CD8-positive, alpha-beta memory T cell (primary cell): ENCODE measurements around the gene ITGAE. TPM values are rescaled to one million over a fixed set of nuclear protein-coding genes. Genes with fewer than 3 reads are reported as not detected.

Source experiments
- CTCF ChIA-PET: fragments of 350-600 bp; sonication (Branson Sonifier 250); formaldehyde crosslinking; loops from one replicate; lab custom pipeline; 2021; ENCODE audit warnings: antibody characterized with exemption; lab: Charles Lee
- POLR2A ChIA-PET: fragments of 350-600 bp; sonication (Branson Sonifier 250); formaldehyde crosslinking; loops from one replicate; lab custom pipeline; 2021; ENCODE audit warnings: antibody characterized with exemption; lab: Charles Lee
- DNase-seq, 5 donors: peaks; one replicate each; pipeline versions ENCODE4 v3.0.0 to v3.0.0-alpha.2; 2020 to 2022; ENCODE audit warnings: mixed read lengths in 1 of 5
- H3K27ac ChIP-seq: one replicate; pipeline ENCODE4 v1.7.0; 2013; ENCODE audit warnings: low read depth, mild to moderate bottlenecking, low read length, moderate library complexity
- H3K27me3 ChIP-seq: 2 replicates; pipeline ENCODE4 v1.7.0; 2013; ENCODE audit warnings: low read length, mild to moderate bottlenecking; ENCODE audit not compliant: insufficient read depth, poor library complexity, severe bottlenecking
- H3K36me3 ChIP-seq: 2 replicates; pipeline ENCODE4 v1.7.0; 2013; ENCODE audit warnings: mild to moderate bottlenecking, low read length, moderate library complexity; ENCODE audit not compliant: insufficient read depth
- H3K4me1 ChIP-seq: 2 replicates; pipeline ENCODE4 v1.7.0; 2013; ENCODE audit warnings: mild to moderate bottlenecking, low read length, moderate library complexity; ENCODE audit not compliant: insufficient read depth
- H3K4me3 ChIP-seq: 2 replicates; pipeline ENCODE4 v1.7.0; 2013; ENCODE audit warnings: mild to moderate bottlenecking, low read length
- H3K9me3 ChIP-seq: 2 replicates; pipeline ENCODE4 v1.7.0; 2013; ENCODE audit warnings: mild to moderate bottlenecking, low read length
- H3K27ac Mint-ChIP-seq, 8 donors: one replicate each; pipeline ENCODE4 v1.8.0; 2020 to 2021; ENCODE audit warnings: mixed read lengths in 8 of 8, mild to moderate bottlenecking in 6 of 8, inconsistent platforms in 3 of 8, moderate library complexity in 3 of 8
- H3K27me3 Mint-ChIP-seq, 2 donors: one replicate each; pipeline ENCODE4 v1.8.0; 2020 to 2021; ENCODE audit warnings: mixed read lengths in 2 of 2, mild to moderate bottlenecking in 1 of 2, moderate library complexity in 1 of 2
- H3K36me3 Mint-ChIP-seq, 3 donors: one replicate each; pipeline ENCODE4 v1.8.0; 2020 to 2021; ENCODE audit warnings: mixed read lengths in 3 of 3, inconsistent platforms in 1 of 3, mild to moderate bottlenecking in 1 of 3
- H3K4me1 Mint-ChIP-seq, 3 donors: one replicate each; pipeline ENCODE4 v1.8.0; 2020 to 2021; ENCODE audit warnings: mixed read lengths in 3 of 3, inconsistent platforms in 1 of 3, mild to moderate bottlenecking in 1 of 3
- H3K4me3 Mint-ChIP-seq, 7 donors: one replicate each; pipeline ENCODE4 v1.8.0; 2020 to 2021; ENCODE audit warnings: mixed read lengths in 7 of 7, mild to moderate bottlenecking in 6 of 7, moderate library complexity in 4 of 7, inconsistent platforms in 2 of 7
- H3K9me3 Mint-ChIP-seq, 5 donors: one replicate each; pipeline ENCODE4 v1.8.0; 2020 to 2022; ENCODE audit warnings: mixed read lengths in 5 of 5, mild to moderate bottlenecking in 3 of 5, moderate library complexity in 2 of 5, inconsistent platforms in 1 of 5
- polyA plus RNA-seq: library from polyadenylated mRNA; unstranded; fragments of 300-500 nt; fragmentation: Illumina TruSeq; gene quantifications from one replicate; pipeline ENCODE4 v1.2.3, GENCODE V29; 2021
- total RNA-seq, 2 experiments: library from RNA; stranded (reverse); gene quantifications; one replicate each; pipeline ENCODE4 v1.2.3, GENCODE V29; 2021

The ITGAE gene
- total and polyA plus RNA-seq, 3 experiments from 2014 or later, result 46.6 to 66.6 (median 47.3) TPM

GRCh38 chr17:3751836-3752235 lies 49.2 kb downstream of the ITGAE start:
- no peak overlapping the region for H3K27ac ChIP-seq
- DNase-seq, result no peak
- no peaks in the 10 kb centered on the region for H3K9me3 ChIP-seq
- Mint-ChIP-seq H3K27ac (peak overlapping the region in 2 of 8 donors; percentile 22 to 83), H3K4me3 (no peak overlapping the region), H3K27me3 (peaks cover 0 to 1% of the 10 kb centered on the region in 2 donors), H3K9me3 (no peaks in the 10 kb centered on the region), H3K36me3 (peaks cover 0 to 27% (median 0%) of the 10 kb centered on the region in 3 donors), H3K4me1 (peaks cover 29 to 53% (median 32%) of the 10 kb centered on the region in 3 donors)
- CTCF ChIA-PET, result interaction anchor here (1.6 to 9.8 kb wide), 2 partner anchors 14 to 76 kb away, joined by 3 to 85 read pairs; no protein-coding TSS in a partner anchor
- no peak overlapping the region for H3K4me3 ChIP-seq
- peaks cover 35% of the 10 kb centered on the region for H3K4me1 ChIP-seq
- no peaks in the 10 kb centered on the region for H3K27me3 ChIP-seq
- POLR2A ChIA-PET, result interaction anchor here (0.7 kb wide), 1 partner anchor 74 kb away, joined by 4 read pairs; no protein-coding TSS in a partner anchor
- no peaks in the 10 kb centered on the region for H3K36me3 ChIP-seq

- Histone ChIP-seq H3K27me3 (no peaks in the 10 kb centered on the region), H3K4me1 (peaks cover 35% of the 10 kb centered on the region), H3K4me3 (no peak overlapping the region), H3K27ac (no peak overlapping the region), H3K9me3 (no peaks in the 10 kb centered on the region), H3K36me3 (no peaks in the 10 kb centered on the region)
- Mint-ChIP-seq H3K4me3 (peak overlapping the region; percentile 43 to 87 (median 82)), H3K36me3 (peaks cover 0 to 29% (median 0%) of the 10 kb centered on the region in 3 donors), H3K4me1 (peaks cover 29 to 53% (median 32%) of the 10 kb centered on the region in 3 donors), H3K27me3 (peaks cover 0 to 1% of the 10 kb centered on the region in 2 donors), H3K27ac (peak overlapping the region; percentile 72 to 98 (median 92)), H3K9me3 (no peaks in the 10 kb centered on the region)
- ChIA-PET POLR2A (interaction anchor here (0.9 to 1.3 kb wide), 2 partner anchors 10 to 19 kb away, joined by 3 to 5 read pairs; no protein-coding TSS in a partner anchor), CTCF (interaction anchor here (1.0 to 9.8 kb wide), 4 partner anchors 13 to 95 kb away, joined by 3 to 85 read pairs (median 5); partner anchors contain the start of gene NCBP3)
- peak in 4 of 5 donors; percentile 38 to 76 (median 58) for DNase-seq
Observed at GRCh38 chr17:3750926-3751325, 50.1 kb downstream of the ITGAE start.

DNA sequence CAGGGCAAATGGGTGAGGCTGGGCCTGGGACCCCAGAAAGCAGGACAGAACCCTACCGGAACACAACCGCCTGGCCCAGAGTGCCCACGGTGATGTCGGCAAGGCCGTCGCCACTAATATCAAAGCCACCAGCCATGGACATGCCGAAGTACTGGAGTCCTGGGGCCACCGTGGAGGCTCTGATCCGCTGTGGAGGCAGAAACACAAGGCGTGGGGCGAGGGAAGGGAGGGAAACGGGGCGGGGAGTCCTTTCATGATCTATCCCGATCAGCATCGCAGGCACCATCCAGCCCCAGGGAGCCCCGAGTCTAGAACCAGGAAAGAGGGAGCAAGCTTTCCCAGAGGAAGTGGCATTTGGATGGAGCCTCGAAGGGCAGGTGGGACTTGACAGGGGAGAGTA lies 50.7 kb downstream of the ITGAE start:
- H3K27ac ChIP-seq, result no peak overlapping the region
- ChIA-PET POLR2A (interaction anchor here (0.9 to 1.3 kb wide), 2 partner anchors 10 to 20 kb away, joined by 3 to 5 read pairs; no protein-coding TSS in a partner anchor), CTCF (interaction anchor here (1.0 to 9.8 kb wide), 4 partner anchors 13 to 96 kb away, joined by 3 to 85 read pairs (median 6); partner anchors contain the start of gene NCBP3)
- peaks cover 29% of the 10 kb centered on the region for H3K4me1 ChIP-seq
- no peak for DNase-seq
- no peaks in the 10 kb centered on the region for H3K9me3 ChIP-seq
- Mint-ChIP-seq H3K27ac (peak overlapping the region; percentile 70 to 98 (median 92)), H3K27me3 (peaks cover 0 to 1% of the 10 kb centered on the region in 2 donors), H3K9me3 (no peaks in the 10 kb centered on the region), H3K36me3 (peaks cover 0 to 28% (median 0%) of the 10 kb centered on the region in 3 donors), H3K4me3 (peak overlapping the region in 5 of 7 donors; percentile 82 to 87 (median 83)), H3K4me1 (peaks cover 29 to 47% (median 29%) of the 10 kb centered on the region in 3 donors)
- H3K27me3 ChIP-seq, result no peaks in the 10 kb centered on the region
- no peak overlapping the region for H3K4me3 ChIP-seq
- H3K36me3 ChIP-seq, result no peaks in the 10 kb centered on the region

- H3K27me3 ChIP-seq, result no peaks in the 10 kb centered on the region
- Mint-ChIP-seq H3K9me3 (no peaks in the 10 kb centered on the region), H3K27me3 (peaks cover 0 to 1% of the 10 kb centered on the region in 2 donors), H3K36me3 (peaks cover 0 to 34% (median 0%) of the 10 kb centered on the region in 3 donors), H3K27ac (peak overlapping the region in 3 of 8 donors; percentile 73 to 83 (median 83)), H3K4me3 (peak overlapping the region in 1 of 7 donors; percentile 57), H3K4me1 (peaks cover 27 to 38% (median 29%) of the 10 kb centered on the region in 3 donors)
- ChIA-PET POLR2A (no interaction called here), CTCF (interaction anchor here (9.8 kb wide), 1 partner anchor 11 kb away, joined by 85 read pairs; no protein-coding TSS in a partner anchor)
- no peaks in the 10 kb centered on the region for H3K9me3 ChIP-seq
- H3K4me3 ChIP-seq, result no peak overlapping the region
- H3K36me3 ChIP-seq, result no peaks in the 10 kb centered on the region
- H3K4me1 ChIP-seq, result peaks cover 26% of the 10 kb centered on the region
- H3K27ac ChIP-seq, result no peak overlapping the region
- DNase-seq, result no peak
Observed at GRCh38 chr17:3748576-3748975, 52.4 kb downstream of the ITGAE start.

DNA sequence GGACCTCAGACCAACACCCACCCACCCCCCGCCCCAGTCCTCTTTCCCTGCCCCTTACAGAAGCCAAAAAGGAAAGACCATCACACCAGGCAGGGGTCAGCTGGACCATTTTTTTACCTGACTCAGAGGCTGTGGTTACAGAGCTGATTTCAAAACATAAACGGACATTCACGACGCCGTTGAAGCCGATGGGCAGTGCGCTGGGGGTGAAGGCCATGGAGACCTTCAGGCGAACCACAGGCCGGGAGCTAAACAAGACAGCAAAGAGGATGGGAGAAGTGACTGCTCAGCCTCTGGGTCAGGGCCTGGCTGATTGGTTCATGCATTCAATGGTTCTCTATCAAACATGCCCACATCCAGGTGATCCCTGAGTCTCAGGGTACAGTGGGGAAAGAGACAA lies 53.2 kb downstream of the ITGAE start:
- ChIA-PET CTCF (interaction anchor here (2.3 kb wide), 1 partner anchor 10 kb away, joined by 15 read pairs; no protein-coding TSS in a partner anchor), POLR2A (interaction anchor here (0.5 to 1.2 kb wide), 3 partner anchors 9 to 644 kb away, joined by 4 to 5 read pairs (median 4); no protein-coding TSS in a partner anchor)
- no peak for DNase-seq
- Mint-ChIP-seq H3K4me1 (peaks cover 22 to 36% (median 24%) of the 10 kb centered on the region in 3 donors), H3K36me3 (peaks cover 0 to 37% (median 3%) of the 10 kb centered on the region in 3 donors), H3K4me3 (no peak overlapping the region), H3K27me3 (peaks cover 0 to 1% of the 10 kb centered on the region in 2 donors), H3K27ac (peak overlapping the region in 3 of 8 donors; percentile 49 to 87 (median 83)), H3K9me3 (peaks cover 0 to 3% (median 0%) of the 10 kb centered on the region in 5 donors)
- no peak overlapping the region for H3K27ac ChIP-seq
- H3K4me1 ChIP-seq, result peaks cover 26% of the 10 kb centered on the region
- H3K36me3 ChIP-seq, result no peaks in the 10 kb centered on the region
- H3K27me3 ChIP-seq, result no peaks in the 10 kb centered on the region
- no peaks in the 10 kb centered on the region for H3K9me3 ChIP-seq
- H3K4me3 ChIP-seq, result no peak overlapping the region

GRCh38 chr17:3745071-3745470 lies 55.9 kb downstream of the ITGAE start:
- ChIA-PET CTCF (no interaction called here), POLR2A (no interaction called here)
- Mint-ChIP-seq H3K4me3 (no peak overlapping the region), H3K27me3 (peaks cover 0 to 1% of the 10 kb centered on the region in 2 donors), H3K4me1 (peaks cover 19 to 31% (median 22%) of the 10 kb centered on the region in 3 donors), H3K27ac (no peak overlapping the region), H3K9me3 (peaks cover 0 to 3% (median 0%) of the 10 kb centered on the region in 5 donors), H3K36me3 (peaks cover 3 to 36% (median 3%) of the 10 kb centered on the region in 3 donors)
- Histone ChIP-seq H3K4me3 (no peak overlapping the region), H3K36me3 (no peaks in the 10 kb centered on the region), H3K27me3 (no peaks in the 10 kb centered on the region), H3K4me1 (peaks cover 12% of the 10 kb centered on the region), H3K9me3 (no peaks in the 10 kb centered on the region), H3K27ac (no peak overlapping the region)
- no peak for DNase-seq

DNA sequence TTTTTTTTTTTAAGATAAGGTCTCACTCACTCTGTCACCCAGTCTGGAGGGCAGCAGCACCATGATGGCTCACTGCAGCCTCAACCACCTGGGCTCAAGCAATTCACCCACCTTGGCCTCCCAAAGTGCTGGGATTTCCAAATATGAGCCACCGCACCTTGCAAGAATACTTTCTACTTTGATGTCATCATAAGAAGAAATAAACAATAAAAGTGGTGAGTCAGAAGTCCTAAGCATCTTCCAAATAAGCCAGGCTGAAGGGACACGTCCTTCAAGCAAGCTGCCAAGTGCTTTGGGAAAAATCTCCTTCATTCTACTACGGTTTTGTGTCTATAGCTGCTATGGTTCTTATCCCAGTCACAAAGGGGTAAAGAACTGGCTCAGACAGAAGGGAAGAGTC lies 57.0 kb downstream of the ITGAE start:
- Mint-ChIP-seq H3K4me3 (no peak overlapping the region), H3K4me1 (peaks cover 27 to 34% (median 29%) of the 10 kb centered on the region in 3 donors), H3K9me3 (peaks cover 0 to 3% (median 0%) of the 10 kb centered on the region in 5 donors), H3K27ac (no peak overlapping the region), H3K27me3 (peaks cover 0 to 3% of the 10 kb centered on the region in 2 donors), H3K36me3 (peaks cover 3 to 39% (median 3%) of the 10 kb centered on the region in 3 donors)
- CTCF ChIA-PET, result interaction anchor here (1.0 kb wide), 1 partner anchor 84 kb away, joined by 4 read pairs; no protein-coding TSS in a partner anchor
- Histone ChIP-seq H3K4me1 (peaks cover 19% of the 10 kb centered on the region), H3K36me3 (no peaks in the 10 kb centered on the region), H3K9me3 (no peaks in the 10 kb centered on the region), H3K4me3 (no peak overlapping the region), H3K27me3 (no peaks in the 10 kb centered on the region), H3K27ac (no peak overlapping the region)
- DNase-seq, result no peak
- POLR2A ChIA-PET, result interaction anchor here (0.7 kb wide), 1 partner anchor 37 kb away, joined by 4 read pairs; no protein-coding TSS in a partner anchor
